T-cell (primary cell): ENCODE measurements around the gene OBP2B. TPM values are rescaled to one million over a fixed set of nuclear protein-coding genes. Genes with fewer than 3 reads are reported as not detected.
A peak's percentile ranks its signal among the peaks of the same experiment; 100 is the strongest.
"Not testable (repeated sequence)": the region's sequence is repeated elsewhere in the genome, so short reads cannot be mapped to it uniquely, and the experiment has no call there.

Experiments
- ATAC-seq, 4 experiments: fragments of 200-7000 bp in 3 of 4; fragments of 150-1000 bp in 1 of 4; cut with Tn5 transposase; replicated peaks in 1 of 4; 1 replicate in 3 of 4; 2 replicates in 1 of 4; pipeline ENCODE4 v1.10.0; 2021; ENCODE audit warnings: moderate library complexity in 3 of 4, mild to moderate bottlenecking in 2 of 4, moderate number of reproducible peaks in 1 of 4
- CTCF ChIA-PET, 2 donors: fragments of 300-600 bp; sonication (Branson Sonifier 250); formaldehyde crosslinking; loops; one replicate each; lab custom pipeline; 2022; ENCODE audit warnings: antibody characterized with exemption in 2 of 2; lab: Charles Lee
- POLR2A ChIA-PET, 2 donors: fragments of 300-600 bp; sonication (Branson Sonifier 250); formaldehyde crosslinking; loops; one replicate each; lab custom pipeline; 2022; ENCODE audit warnings: antibody characterized with exemption in 2 of 2; lab: Charles Lee
- DNase-seq, 35 experiments: peaks; one replicate each; pipeline versions ENCODE4 v3.0.0 to v3.0.0-alpha.2; 2013 to 2023
- H3K27ac ChIP-seq: one replicate; pipeline ENCODE4 v1.5.1; 2013; ENCODE audit warnings: low read length
- H3K27me3 ChIP-seq, 2 experiments: replicated peaks in 1 of 2; 1 replicate in 1 of 2; 2 replicates in 1 of 2; pipeline versions ENCODE4 v1.6.1 to v1.7.0; 2013; ENCODE audit warnings: low read length in 1 of 2, mixed read lengths in 1 of 2; ENCODE audit not compliant: control insufficient read depth in 2 of 2, insufficient read depth in 2 of 2; ENCODE audit errors: extremely low read depth in 1 of 2
- H3K36me3 ChIP-seq, 2 donors: 1 replicate in 1 of 2; 2 replicates in 1 of 2; pipeline versions ENCODE4 v1.6.1 to v1.7.0; 2013; ENCODE audit warnings: low read length in 1 of 2; ENCODE audit not compliant: control insufficient read depth in 2 of 2, insufficient read depth in 1 of 2; ENCODE audit errors: extremely low read depth in 1 of 2
- H3K4me1 ChIP-seq, 2 experiments: 1 replicate in 1 of 2; 2 replicates in 1 of 2; pipeline versions ENCODE4 v1.6.1 to v1.7.0; 2013; ENCODE audit warnings: low read length in 2 of 2, mixed read lengths in 1 of 2; ENCODE audit not compliant: insufficient read depth in 2 of 2, control insufficient read depth in 1 of 2; ENCODE audit errors: extremely low read depth in 1 of 2
- H3K4me3 ChIP-seq, 2 donors: 1 replicate in 1 of 2; 2 replicates in 1 of 2; pipeline versions ENCODE4 v1.5.1 to v1.7.0; 2013; ENCODE audit warnings: mild to moderate bottlenecking in 2 of 2, low read length in 1 of 2, moderate library complexity in 1 of 2; ENCODE audit not compliant: control insufficient read depth in 1 of 2; ENCODE audit errors: extremely low read depth in 1 of 2
- H3K9me3 ChIP-seq: 2 replicates; pipeline ENCODE4 v1.7.0; 2013
- H3K27ac Mint-ChIP-seq, 2 donors: one replicate each; pipeline ENCODE4 v1.8.0; 2020 to 2021; ENCODE audit warnings: mild to moderate bottlenecking in 2 of 2, mixed read lengths in 2 of 2
- H3K27me3 Mint-ChIP-seq, 2 donors: one replicate each; pipeline ENCODE4 v1.8.0; 2021 to 2022; ENCODE audit warnings: mixed read lengths in 2 of 2
- H3K36me3 Mint-ChIP-seq: one replicate; pipeline ENCODE4 v1.8.0; 2021; ENCODE audit warnings: mixed read lengths
- H3K4me1 Mint-ChIP-seq, 3 donors: one replicate each; pipeline ENCODE4 v1.8.0; 2020 to 2022; ENCODE audit warnings: mixed read lengths in 3 of 3, mild to moderate bottlenecking in 1 of 3
- H3K4me3 Mint-ChIP-seq, 3 donors: one replicate each; pipeline ENCODE4 v1.8.0; 2020 to 2022; ENCODE audit warnings: mild to moderate bottlenecking in 3 of 3, mixed read lengths in 3 of 3, moderate library complexity in 3 of 3
- H3K9me3 Mint-ChIP-seq, 3 donors: one replicate each; pipeline ENCODE4 v1.8.0; 2020 to 2022; ENCODE audit warnings: mixed read lengths in 3 of 3
- WGBS: methylation state at CpG from one replicate; pipeline ENCODE4 v1.1.5; 2013; ENCODE audit warnings: missing lambda C conversion rate; ENCODE audit not compliant: insufficient coverage; 5-methylcytosine and 5-hydroxymethylcytosine counted together
- total RNA-seq, 35 experiments: library from RNA in 6 of 35; stranded (reverse) in 6 of 35; fragments of 120-200 nt in 1 of 35; gene quantifications; one replicate each; pipeline versions ENCODE4 v1.2.1 to v1.2.4 and lab custom pipeline; 2013 to 2026

The OBP2B gene
- total RNA-seq, 5 donors from 2014 or later (not counting 1 experiment from before 2014, with no cell fraction given), result not detected

DNA sequence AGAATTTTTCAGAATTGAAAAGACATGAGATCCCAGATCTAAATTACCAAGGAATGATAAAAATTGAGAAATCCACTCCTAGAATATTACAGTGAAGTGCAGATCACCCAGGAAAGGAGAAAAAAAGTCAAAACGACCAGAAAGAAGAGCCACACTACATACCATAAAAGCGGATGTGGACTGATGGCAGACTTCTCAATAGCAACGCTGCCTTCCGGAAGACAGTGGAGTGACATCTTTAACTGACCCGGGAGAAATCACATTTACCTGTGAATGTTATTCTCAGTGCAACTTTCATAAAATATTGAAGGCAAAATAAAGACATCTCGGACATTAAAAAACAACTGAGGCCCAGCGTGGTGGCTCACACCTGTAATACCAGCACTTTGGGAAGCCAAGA lies 21.5 kb upstream of the OBP2B start:
- H3K27me3 Mint-ChIP-seq, H3K4me3 ChIP-seq, ATAC-seq, DNase-seq, H3K27ac Mint-ChIP-seq, POLR2A ChIA-PET, H3K36me3 ChIP-seq, H3K27ac ChIP-seq, H3K4me1 Mint-ChIP-seq, H3K4me3 Mint-ChIP-seq, H3K9me3 Mint-ChIP-seq, CTCF ChIA-PET, H3K9me3 ChIP-seq, H3K4me1 ChIP-seq, H3K36me3 Mint-ChIP-seq: not testable (repeated sequence)
- H3K27me3 ChIP-seq, result peaks cover 0 to 30% of the 10 kb centered on the region in 2 experiments
- WGBS, result 82% methylated on average over 5 of the region's 7 CpGs

DNA sequence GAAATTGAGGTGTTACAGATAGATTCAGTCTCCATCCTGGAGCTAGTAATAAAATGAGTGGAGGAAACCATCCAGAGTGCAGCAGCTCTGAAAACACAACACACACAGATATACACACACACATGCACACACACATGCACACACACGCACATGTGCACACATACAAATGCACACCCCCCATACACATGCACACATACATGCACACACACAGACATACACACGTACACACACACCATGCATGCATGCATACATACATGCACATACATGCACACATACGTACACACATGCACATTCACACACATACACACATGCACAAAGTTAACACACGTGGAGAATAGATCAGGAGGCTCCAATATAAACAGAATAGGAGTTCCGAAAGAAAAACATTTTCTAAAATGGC lies 21.0 kb upstream of the OBP2B start:
- no peaks in the 10 kb centered on the region for H3K9me3 ChIP-seq
- H3K4me1 Mint-ChIP-seq, result no peaks in the 10 kb centered on the region
- ATAC-seq (no peak), DNase-seq (no peak)
- peaks cover 0 to 3% of the 10 kb centered on the region in 2 donors for H3K27me3 Mint-ChIP-seq
- ChIA-PET CTCF (interaction anchor here in 1 of 2 donors (0.6 kb wide), 1 partner anchor 430 kb away, joined by 3 read pairs; no protein-coding TSS in a partner anchor), POLR2A (no interaction called here)
- H3K36me3 ChIP-seq, result no peaks in the 10 kb centered on the region
- H3K27ac ChIP-seq, result no peak overlapping the region
- H3K36me3 Mint-ChIP-seq, result no peaks in the 10 kb centered on the region
- no peak overlapping the region for H3K4me3 ChIP-seq
- WGBS, result 90% methylated on average over 4 of the region's 5 CpGs
- H3K27ac Mint-ChIP-seq, result no peak overlapping the region
- H3K4me1 ChIP-seq, result no peaks in the 10 kb centered on the region
- H3K4me3 Mint-ChIP-seq, result no peak overlapping the region
- no peaks in the 10 kb centered on the region for H3K9me3 Mint-ChIP-seq
- H3K27me3 ChIP-seq, result peaks cover 0 to 31% of the 10 kb centered on the region in 2 experiments

DNA sequence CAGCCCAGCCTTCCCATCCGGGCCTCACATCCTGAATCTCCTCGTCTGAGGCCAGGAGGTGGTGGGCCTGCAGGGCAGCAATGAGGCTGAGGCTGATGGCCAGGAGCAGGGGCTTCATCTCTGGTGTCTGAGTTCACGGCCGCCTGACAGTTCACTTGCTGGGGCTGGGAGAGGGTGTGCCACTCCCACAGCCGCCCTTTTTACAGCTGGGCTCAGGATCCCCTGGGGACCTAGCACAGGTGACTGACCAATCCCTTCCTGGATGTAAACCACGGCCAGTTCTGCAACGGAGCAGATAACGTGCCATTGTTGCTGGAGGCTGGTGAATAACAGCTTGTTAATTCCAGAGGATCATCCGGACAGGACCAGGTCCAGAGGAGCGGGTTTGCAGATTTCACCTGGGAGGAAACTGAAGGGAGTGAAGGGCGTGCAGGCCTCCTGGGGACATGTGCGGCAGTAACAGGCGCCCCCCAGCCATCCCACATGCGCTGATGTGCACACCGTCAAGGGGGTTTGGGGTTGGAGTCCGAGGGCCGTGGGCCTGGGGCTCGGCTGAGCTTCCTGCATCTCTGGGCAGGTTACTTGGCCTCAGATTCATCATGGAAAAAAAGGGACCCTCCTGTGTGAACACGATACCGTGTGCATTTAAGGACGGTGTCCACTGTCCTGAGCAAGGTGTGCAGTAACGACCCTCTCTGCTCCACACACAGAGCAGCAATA lies 19.6 kb upstream of the OBP2B start:
- H3K4me3 ChIP-seq, H3K27ac Mint-ChIP-seq, H3K36me3 ChIP-seq, H3K36me3 Mint-ChIP-seq, H3K27ac ChIP-seq, ATAC-seq, H3K4me1 ChIP-seq, CTCF ChIA-PET, H3K9me3 ChIP-seq, H3K4me3 Mint-ChIP-seq, H3K4me1 Mint-ChIP-seq, H3K9me3 Mint-ChIP-seq, POLR2A ChIA-PET, H3K27me3 Mint-ChIP-seq: not testable (repeated sequence)
- peak in 2 of 35 experiments; percentile 1 to 13 for DNase-seq
- 86% methylated on average over 5 of the region's 22 CpGs for WGBS
- peaks cover 0 to 28% of the 10 kb centered on the region in 2 experiments for H3K27me3 ChIP-seq

DNA sequence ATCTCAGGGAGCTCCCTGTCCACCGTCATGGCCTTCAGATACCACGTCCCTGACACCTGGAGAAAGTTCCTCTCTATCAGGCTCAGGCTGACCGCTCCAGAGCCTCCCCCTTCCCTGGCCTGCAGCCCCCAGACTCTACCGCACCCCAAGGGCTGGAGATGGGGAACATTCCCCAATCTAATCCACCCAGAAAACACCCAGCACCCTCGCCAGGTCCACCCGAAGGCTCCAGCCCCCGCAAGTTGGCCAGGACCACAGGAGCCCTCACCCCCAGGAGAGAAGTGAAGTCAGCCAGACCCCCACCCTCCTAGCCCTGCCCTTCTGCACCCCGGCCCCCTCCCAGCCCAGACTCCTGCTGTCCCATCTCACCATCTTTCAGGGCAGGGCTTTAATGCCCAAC lies 18.9 kb upstream of the OBP2B start:
- H3K27ac Mint-ChIP-seq, H3K4me1 ChIP-seq, H3K4me3 Mint-ChIP-seq, H3K4me1 Mint-ChIP-seq, POLR2A ChIA-PET, H3K4me3 ChIP-seq, CTCF ChIA-PET, H3K36me3 ChIP-seq, ATAC-seq, H3K9me3 Mint-ChIP-seq, H3K27me3 Mint-ChIP-seq, H3K9me3 ChIP-seq, H3K36me3 Mint-ChIP-seq, H3K27ac ChIP-seq: not testable (repeated sequence)
- peak in 1 of 35 experiments; percentile 10 for DNase-seq
- WGBS, result 80% methylated on average over 7 of the region's 8 CpGs
- peaks cover 0 to 34% of the 10 kb centered on the region in 2 experiments for H3K27me3 ChIP-seq

DNA sequence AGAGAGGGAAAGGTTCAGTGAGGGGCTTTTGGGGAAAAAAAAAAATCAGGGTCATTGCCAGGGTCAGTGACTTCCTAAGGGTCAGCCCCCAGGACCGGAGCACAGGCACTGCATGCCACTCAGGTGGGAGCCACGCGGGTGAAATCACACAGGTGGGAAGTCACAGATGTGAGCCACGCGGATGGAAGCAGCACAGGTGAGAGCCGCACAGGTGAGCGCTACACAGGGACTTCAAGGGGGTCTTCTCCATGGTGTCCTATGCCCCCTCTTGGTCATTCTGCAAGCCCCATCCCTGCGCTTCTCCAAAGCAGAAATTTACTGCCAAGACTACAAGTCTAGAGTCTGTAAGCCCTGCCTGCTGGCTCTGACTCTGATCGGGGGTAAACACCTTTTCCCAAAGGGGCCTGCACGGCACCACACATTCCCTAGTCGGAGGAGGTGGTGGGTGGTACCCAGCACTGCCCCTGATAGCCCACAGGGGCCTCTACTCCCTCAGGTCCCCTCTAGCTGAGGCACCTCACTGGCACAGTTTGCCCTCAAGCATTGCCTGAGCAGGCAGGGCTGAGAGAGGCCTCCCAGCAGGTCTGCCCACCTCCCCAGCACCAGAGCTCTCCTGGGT lies 18.3 kb upstream of the OBP2B start:
- 88% methylated on average over 8 of the region's 11 CpGs for WGBS
- peaks cover 0 to 35% of the 10 kb centered on the region in 2 experiments for H3K27me3 ChIP-seq
- H3K9me3 Mint-ChIP-seq, result no peaks in the 10 kb centered on the region

DNA sequence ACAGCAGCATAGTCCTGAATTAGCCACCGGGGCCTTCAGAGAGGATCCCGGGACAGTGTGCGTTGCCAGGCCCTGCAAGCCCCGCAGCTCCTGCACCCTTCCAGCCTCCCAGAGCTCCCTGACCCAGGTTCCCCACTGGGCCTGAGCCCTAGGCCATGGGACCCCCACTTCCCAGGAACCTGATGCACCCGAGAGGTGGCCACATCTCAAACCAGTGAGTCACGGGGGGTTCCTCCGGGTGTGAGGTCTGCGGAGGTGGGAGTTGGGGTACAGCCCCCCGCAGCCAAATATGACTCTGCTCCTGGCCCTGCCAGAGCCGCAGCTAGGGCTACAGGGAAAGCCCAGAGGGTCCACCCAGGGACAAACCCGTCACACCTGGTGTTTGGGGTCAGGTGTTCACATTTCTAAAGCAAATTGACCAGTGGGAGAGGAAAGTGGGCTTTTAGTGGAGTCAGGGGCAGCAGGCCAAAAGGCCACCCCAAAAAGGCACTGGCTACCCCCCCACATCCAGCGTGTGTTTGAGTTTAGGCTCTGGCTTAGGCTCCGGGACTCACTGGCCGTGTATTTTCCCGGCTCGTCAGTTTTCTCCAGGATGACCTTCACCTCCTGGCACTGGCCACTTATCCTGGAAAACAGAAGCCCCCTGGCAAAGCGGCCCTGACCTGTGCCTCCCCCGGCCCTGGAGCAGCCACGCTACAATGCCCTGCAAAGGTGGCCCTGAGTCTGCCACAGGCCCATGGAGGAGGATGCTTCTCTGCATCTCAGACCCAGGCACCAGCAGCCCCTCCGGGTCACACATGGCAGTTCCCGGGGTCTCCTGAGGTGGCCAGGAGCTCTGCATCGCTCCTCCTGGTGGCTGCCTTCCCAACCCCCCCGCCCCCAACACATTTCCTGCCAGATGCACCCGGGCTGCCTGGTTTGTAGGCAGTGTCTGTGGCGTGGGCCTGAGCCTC lies 17.4 kb upstream of the OBP2B start:
- no peaks in the 10 kb centered on the region for H3K36me3 Mint-ChIP-seq
- no peaks in the 10 kb centered on the region for H3K9me3 Mint-ChIP-seq
- no peak for ATAC-seq
- no peak overlapping the region for H3K27ac Mint-ChIP-seq
- Histone ChIP-seq H3K4me3 (no peak overlapping the region), H3K4me1 (no peaks in the 10 kb centered on the region), H3K9me3 (no peaks in the 10 kb centered on the region), H3K27me3 (peaks cover 0 to 39% of the 10 kb centered on the region in 2 experiments), H3K36me3 (no peaks in the 10 kb centered on the region), H3K27ac (no peak overlapping the region)
- H3K4me1 Mint-ChIP-seq, result no peaks in the 10 kb centered on the region
- peaks cover 7 to 11% of the 10 kb centered on the region in 2 donors for H3K27me3 Mint-ChIP-seq
- peak in 1 of 35 experiments; percentile 9 for DNase-seq
- CTCF ChIA-PET, result no interaction called here
- no peak overlapping the region for H3K4me3 Mint-ChIP-seq
- POLR2A ChIA-PET, result no interaction called here
- WGBS, result 70% methylated on average over 21 of the region's 25 CpGs

More for the DNA sequence above, 18.3 kb upstream of the OBP2B start:
- Histone ChIP-seq H3K27ac (no peak overlapping the region), H3K4me3 (no peak overlapping the region), H3K4me1 (no peaks in the 10 kb centered on the region), H3K9me3 (no peaks in the 10 kb centered on the region), H3K36me3 (no peaks in the 10 kb centered on the region)
- DNase-seq (peak in 1 of 35 experiments; percentile 20), ATAC-seq (no peak)
- CTCF ChIA-PET, result no interaction called here
- H3K36me3 Mint-ChIP-seq, result no peaks in the 10 kb centered on the region
- POLR2A ChIA-PET, result no interaction called here
- H3K27ac Mint-ChIP-seq, result no peak overlapping the region
- no peak overlapping the region for H3K4me3 Mint-ChIP-seq
- H3K27me3 Mint-ChIP-seq, result peaks cover 7 to 11% of the 10 kb centered on the region in 2 donors
- H3K4me1 Mint-ChIP-seq, result no peaks in the 10 kb centered on the region
